GM23248 (cell line): ENCODE results near the gene TMEM80. TPM values are rescaled to one million over a fixed set of nuclear protein-coding genes. Genes with fewer than 3 reads are reported as not detected.
"Not testable (repeated sequence)": the region's sequence is repeated elsewhere in the genome, so short reads cannot be mapped to it uniquely, and the experiment has no call there.

ENCODE experiments used
- DNase-seq: peaks from one replicate; pipeline ENCODE4 v3.0.0-alpha.2; 2015
- H2AFZ ChIP-seq: fragments of 200-600 bp; sonication (generic); 2 replicates; pipeline ENCODE4 v1.6.1; 2016; ENCODE audit warnings: antibody characterized with exemption
- H3F3A ChIP-seq: fragments of 200-600 bp; sonication (generic); 2 replicates; pipeline ENCODE4 v1.6.1; 2016; ENCODE audit warnings: mild to moderate bottlenecking, antibody characterized with exemption, mixed run types; ENCODE audit not compliant: insufficient read depth
- H3K27ac ChIP-seq: fragments of 200-600 bp; sonication (generic); 2 replicates; pipeline ENCODE4 v1.5.1; 2016; ENCODE audit warnings: mild to moderate bottlenecking
- H3K27me3 ChIP-seq: fragments of 200-600 bp; sonication (generic); replicated peaks from 2 replicates; pipeline ENCODE4 v1.6.1; 2016; ENCODE audit warnings: mild to moderate bottlenecking; ENCODE audit not compliant: insufficient read depth
- H3K36me3 ChIP-seq: fragments of 200-600 bp; sonication (generic); 2 replicates; pipeline ENCODE4 v1.6.1; 2016; ENCODE audit warnings: low read depth, mild to moderate bottlenecking
- H3K4me1 ChIP-seq: fragments of 200-600 bp; sonication (generic); 2 replicates; pipeline ENCODE4 v1.6.1; 2016; ENCODE audit warnings: mild to moderate bottlenecking; ENCODE audit not compliant: insufficient read depth
- H3K4me2 ChIP-seq: fragments of 200-600 bp; sonication (generic); one replicate; pipeline ENCODE4 v1.6.1; 2016; ENCODE audit warnings: mild to moderate bottlenecking; ENCODE audit not compliant: unreplicated experiment
- H3K4me3 ChIP-seq: fragments of 200-600 bp; sonication (generic); 2 replicates; pipeline ENCODE4 v1.5.1; 2016; ENCODE audit warnings: mild to moderate bottlenecking
- H3K79me2 ChIP-seq: fragments of 200-600 bp; sonication (generic); 2 replicates; pipeline ENCODE4 v1.6.1; 2016; ENCODE audit warnings: mild to moderate bottlenecking; ENCODE audit not compliant: insufficient read depth
- H3K9ac ChIP-seq: fragments of 200-600 bp; sonication (generic); 2 replicates; pipeline ENCODE4 v1.6.1; 2016; ENCODE audit warnings: mild to moderate bottlenecking
- H3K9me2 ChIP-seq: fragments of 200-600 bp; sonication (generic); 2 replicates; pipeline ENCODE4 v1.6.1; 2016; ENCODE audit warnings: mixed run types, mild to moderate bottlenecking, moderate library complexity; ENCODE audit not compliant: insufficient read depth
- H3K9me3 ChIP-seq: fragments of 200-600 bp; sonication (generic); one replicate; pipeline ENCODE4 v1.6.1; 2017; ENCODE audit warnings: low read depth
- H4K20me1 ChIP-seq: fragments of 200-600 bp; sonication (generic); 2 replicates; pipeline ENCODE4 v1.6.0; 2016; ENCODE audit not compliant: insufficient read depth
- EZH2 ChIP-seq: fragments of 200-600 bp; sonication (generic); IDR thresholded peaks from 2 replicates; pipeline ENCODE4 v1.6.1; 2018; ENCODE audit warnings: antibody characterized with exemption, mild to moderate bottlenecking; ENCODE audit not compliant: insufficient read depth, poor library complexity, severe bottlenecking
- EZH2phosphoT487 ChIP-seq: fragments of 200-600 bp; sonication (generic); IDR thresholded peaks from 2 replicates; pipeline ENCODE4 v1.6.1; 2018; ENCODE audit warnings: antibody characterized with exemption, moderate library complexity, mild to moderate bottlenecking, low read depth; ENCODE audit not compliant: insufficient read depth
- WGBS, 2 experiments: methylation state at CpG; one replicate each; pipeline ENCODE4 v1.1.6; 2015 to 2017; ENCODE audit warnings: low lambda C conversion rate in 2 of 2, low coverage in 1 of 2; ENCODE audit errors: missing lambda C conversion rate in 2 of 2; 5-methylcytosine and 5-hydroxymethylcytosine counted together
- in situ Hi-C: fragments of 300-500 bp; cut with MboI; formaldehyde crosslinking; loops from 2 replicates; pipeline ENCODE4 v1.15.0; 2020
- polyA plus RNA-seq: library from polyadenylated mRNA; unstranded; fragments of >200 nt; fragmentation: Nextera tagmentation; extraction: Ambion mirVana; gene quantifications from 2 replicates; pipeline ENCODE4 v1.2.1, GENCODE V29; 2016
- total RNA-seq: library from RNA; depleted of rRNA; stranded (reverse); fragments of >200 nt; shearing (Covaris generic); gene quantifications from 2 replicates; pipeline ENCODE4 v1.2.3, GENCODE V29; 2014

Gene TMEM80
- total and polyA plus RNA-seq, 2 experiments from 2014 or later: 27.0 to 50.1 TPM

- Histone ChIP-seq H3K4me1 (peaks cover 18% of the 10 kb centered on the region), H3K79me2 (no peaks in the 10 kb centered on the region), H3K9me3 (no peaks in the 10 kb centered on the region), H3K4me2 (peak overlapping the region; percentile 12), H3K27ac (peak overlapping the region; percentile 84), H4K20me1 (no peaks in the 10 kb centered on the region), H3K36me3 (no peaks in the 10 kb centered on the region), H2AFZ (no peak overlapping the region), H3K4me3 (no peak overlapping the region), H3F3A (peaks cover 5% of the 10 kb centered on the region; the same call in 1 of the 2 replicates), H3K27me3 (no peaks in the 10 kb centered on the region), H3K9me2 (no peaks in the 10 kb centered on the region), H3K9ac (peak overlapping the region; percentile 68)
- TF ChIP-seq EZH2 (no peak), EZH2phosphoT487 (no peak)
- DNase-seq: peak; percentile 98
- 16 to 25% methylated on average over 21 to 26 of the region's 31 CpGs for WGBS, 2 experiments
- in situ Hi-C loops: no loop called here
Observed at GRCh38 chr11:727859-728748, 32.5 kb downstream of the TMEM80 start.

GRCh38 chr11:728901-729491 lies 33.4 kb downstream of the TMEM80 start:
- Histone ChIP-seq H4K20me1 (no peaks in the 10 kb centered on the region), H3F3A (peaks cover 5% of the 10 kb centered on the region; the same call in 1 of the 2 replicates), H3K9me2 (no peaks in the 10 kb centered on the region), H3K27me3 (no peaks in the 10 kb centered on the region), H3K9me3 (no peaks in the 10 kb centered on the region), H3K4me2 (no peak overlapping the region), H3K9ac (no peak overlapping the region), H3K27ac (no peak overlapping the region), H3K36me3 (no peaks in the 10 kb centered on the region), H2AFZ (no peak overlapping the region), H3K4me1 (peaks cover 18% of the 10 kb centered on the region), H3K79me2 (no peaks in the 10 kb centered on the region), H3K4me3 (no peak overlapping the region)
- in situ Hi-C loops: no loop called here
- no peak for DNase-seq
- TF ChIP-seq EZH2 (no peak), EZH2phosphoT487 (no peak)
- 57 to 62% methylated on average over 15 of the region's 15 CpGs for WGBS, 2 experiments

- Histone ChIP-seq H3K4me3 (no peak overlapping the region), H3K4me2 (no peak overlapping the region), H2AFZ (no peak overlapping the region), H3K27ac (no peak overlapping the region), H3K9ac (no peak overlapping the region), H3K4me1 (peaks cover 18% of the 10 kb centered on the region), H3K27me3 (no peaks in the 10 kb centered on the region), H3K79me2 (no peaks in the 10 kb centered on the region), H4K20me1 (no peaks in the 10 kb centered on the region), H3K9me3 (no peaks in the 10 kb centered on the region), H3K9me2 (no peaks in the 10 kb centered on the region), H3K36me3 (no peaks in the 10 kb centered on the region), H3F3A (peaks cover 5% of the 10 kb centered on the region; the same call in 1 of the 2 replicates)
- WGBS, 2 experiments: 56 to 58% methylated on average over 17 of the region's 17 CpGs
- in situ Hi-C loops: no loop called here
- DNase-seq: no peak
- TF ChIP-seq EZH2 (no peak), EZH2phosphoT487 (no peak)
Observed at GRCh38 chr11:729492-730074, 34.0 kb downstream of the TMEM80 start.

- Histone ChIP-seq H3K9ac (no peak overlapping the region), H3K79me2 (no peaks in the 10 kb centered on the region), H3K4me1 (peaks cover 8% of the 10 kb centered on the region), H3K4me2 (no peak overlapping the region), H3K9me3 (no peaks in the 10 kb centered on the region), H3F3A (peaks cover 5% of the 10 kb centered on the region; the same call in 1 of the 2 replicates), H2AFZ (no peak overlapping the region), H3K27me3 (no peaks in the 10 kb centered on the region), H3K9me2 (no peaks in the 10 kb centered on the region), H3K36me3 (no peaks in the 10 kb centered on the region), H3K4me3 (no peak overlapping the region), H3K27ac (no peak overlapping the region), H4K20me1 (no peaks in the 10 kb centered on the region)
- TF ChIP-seq EZH2phosphoT487: no peak
- TF ChIP-seq EZH2: no peak
- WGBS, 2 experiments: 70% methylated on average over 20 of the region's 20 CpGs
- no peak for DNase-seq
- in situ Hi-C loops: no loop called here
Observed at GRCh38 chr11:733072-733471, 37.5 kb downstream of the TMEM80 start.

DNA sequence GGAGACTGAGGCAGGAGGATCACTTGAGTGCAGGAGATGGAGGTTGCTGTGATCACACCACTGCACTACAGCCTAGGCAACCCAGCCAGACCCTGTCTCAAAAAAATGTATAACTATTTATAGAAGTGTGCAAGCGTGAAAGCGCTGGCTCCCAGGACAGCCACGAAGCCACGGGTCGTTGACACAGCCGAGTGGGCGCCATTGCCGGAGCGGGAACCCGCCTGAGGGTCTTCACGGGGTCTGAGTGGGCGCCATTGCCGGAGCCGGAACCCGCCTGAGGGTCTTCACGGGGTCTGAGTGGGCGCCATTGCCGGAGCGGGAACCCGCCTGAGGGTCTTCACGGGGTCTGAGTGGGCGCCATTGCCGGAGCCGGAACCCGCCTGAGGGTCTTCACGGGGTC lies 38.9 kb downstream of the TMEM80 start:
- H3K9ac ChIP-seq, H3K27ac ChIP-seq, H3K36me3 ChIP-seq, H2AFZ ChIP-seq, H3K79me2 ChIP-seq, H3K27me3 ChIP-seq, H4K20me1 ChIP-seq, H3K9me3 ChIP-seq, DNase-seq, in situ Hi-C loops, H3K4me2 ChIP-seq, H3K4me3 ChIP-seq, H3F3A ChIP-seq, H3K9me2 ChIP-seq, H3K4me1 ChIP-seq: not testable (repeated sequence)
- 85 to 90% methylated on average over 13 to 26 of the region's 26 CpGs for WGBS, 2 experiments
